CD4-positive, alpha-beta T cell treated with Interleukin-15 for 4 hours (primary cell): Measurements from ENCODE around the gene LCN9.
"Not testable (repeated sequence)": the region's sequence is repeated elsewhere in the genome, so short reads cannot be mapped to it uniquely, and the experiment has no call there.

Source experiments
- DNase-seq: peaks from one replicate; pipeline ENCODE4 v3.0.0-alpha.2; 2020; ENCODE audit warnings: low spot score

LCN9 gene, protein sequence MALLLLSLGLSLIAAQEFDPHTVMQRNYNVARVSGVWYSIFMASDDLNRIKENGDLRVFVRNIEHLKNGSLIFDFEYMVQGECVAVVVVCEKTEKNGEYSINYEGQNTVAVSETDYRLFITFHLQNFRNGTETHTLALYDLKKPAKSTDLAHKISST

DNA sequence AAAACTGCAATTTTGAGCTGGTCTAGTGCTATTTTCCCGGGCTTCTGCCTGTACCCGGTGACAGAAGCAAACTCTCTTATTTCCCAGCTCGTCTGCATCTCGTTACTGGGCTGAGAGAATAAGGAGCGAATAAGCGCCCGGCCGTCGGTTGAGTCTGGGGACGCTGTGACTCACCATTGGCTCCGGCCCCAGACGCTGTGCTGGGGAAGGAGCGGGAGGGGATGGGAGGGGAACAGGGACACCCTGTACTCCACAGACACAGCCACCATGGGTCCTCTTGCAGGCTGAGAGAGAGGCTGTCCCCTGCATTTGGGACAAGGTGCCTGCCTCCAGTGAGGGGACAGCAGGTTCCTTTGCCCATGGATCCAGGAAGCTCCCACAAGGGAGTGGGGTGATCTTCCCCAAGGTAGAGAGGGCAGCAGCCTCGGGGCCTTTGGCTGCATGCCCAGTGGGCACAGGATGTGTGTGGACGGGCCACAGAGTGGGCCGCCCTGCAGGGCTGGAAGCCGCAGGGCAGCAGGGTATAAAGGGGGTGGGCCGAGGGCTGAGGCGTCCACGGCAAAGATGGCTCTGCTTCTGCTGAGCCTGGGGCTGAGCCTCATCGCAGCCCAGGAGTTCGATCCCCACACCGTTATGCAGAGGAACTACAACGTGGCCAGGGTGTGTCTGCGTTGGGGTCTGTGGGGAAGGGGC, at the start of gene LCN9:
TSS of gene LCN9 (plus strand) at position 552 of the 693 bp plus-strand sequence. CDS start at position 565, 13 bp downstream.
- no peak for DNase-seq

DNA sequence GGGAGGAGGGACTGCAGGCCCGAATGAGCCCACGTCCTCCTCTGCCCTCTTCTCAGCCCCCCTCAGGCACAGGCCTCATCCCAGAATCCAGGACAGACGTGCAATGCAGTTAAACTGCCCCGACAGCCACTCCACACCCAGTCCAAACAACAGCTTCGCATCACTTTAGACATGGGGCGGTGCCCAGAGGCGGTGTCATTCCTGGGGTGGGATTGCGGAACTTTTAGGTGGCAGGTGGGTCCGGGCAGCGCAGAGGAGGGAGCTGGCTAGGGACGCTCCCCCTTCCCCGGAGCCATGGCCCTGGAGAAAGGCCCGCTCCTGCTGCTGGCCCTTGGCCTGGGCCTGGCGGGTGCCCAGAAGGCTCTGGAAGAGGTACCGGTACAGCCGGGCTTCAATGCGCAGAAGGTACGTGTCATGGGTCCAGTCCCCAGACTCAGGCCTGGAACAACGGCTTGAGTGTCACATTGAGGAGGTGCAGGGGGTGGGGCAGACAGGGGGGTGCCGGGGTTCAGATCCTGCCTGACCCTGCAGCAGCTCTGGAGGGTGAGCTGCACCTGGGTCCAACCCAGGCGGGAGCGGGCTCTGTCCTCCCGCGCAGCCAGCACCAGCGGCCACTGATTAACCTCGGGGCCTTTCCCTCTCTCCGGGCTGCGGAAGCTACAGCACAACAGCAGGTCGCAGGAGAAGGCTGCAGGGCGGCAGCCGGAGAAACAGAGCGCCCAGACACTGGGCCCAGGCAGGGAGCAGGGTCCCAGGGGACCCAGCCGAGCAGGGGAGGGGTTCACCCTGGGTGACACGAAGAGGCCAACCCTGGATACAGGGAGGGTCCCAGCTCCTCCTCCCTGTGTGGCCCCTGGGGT, 48.9 kb upstream of the LCN9 start:
- no peak for DNase-seq

DNA sequence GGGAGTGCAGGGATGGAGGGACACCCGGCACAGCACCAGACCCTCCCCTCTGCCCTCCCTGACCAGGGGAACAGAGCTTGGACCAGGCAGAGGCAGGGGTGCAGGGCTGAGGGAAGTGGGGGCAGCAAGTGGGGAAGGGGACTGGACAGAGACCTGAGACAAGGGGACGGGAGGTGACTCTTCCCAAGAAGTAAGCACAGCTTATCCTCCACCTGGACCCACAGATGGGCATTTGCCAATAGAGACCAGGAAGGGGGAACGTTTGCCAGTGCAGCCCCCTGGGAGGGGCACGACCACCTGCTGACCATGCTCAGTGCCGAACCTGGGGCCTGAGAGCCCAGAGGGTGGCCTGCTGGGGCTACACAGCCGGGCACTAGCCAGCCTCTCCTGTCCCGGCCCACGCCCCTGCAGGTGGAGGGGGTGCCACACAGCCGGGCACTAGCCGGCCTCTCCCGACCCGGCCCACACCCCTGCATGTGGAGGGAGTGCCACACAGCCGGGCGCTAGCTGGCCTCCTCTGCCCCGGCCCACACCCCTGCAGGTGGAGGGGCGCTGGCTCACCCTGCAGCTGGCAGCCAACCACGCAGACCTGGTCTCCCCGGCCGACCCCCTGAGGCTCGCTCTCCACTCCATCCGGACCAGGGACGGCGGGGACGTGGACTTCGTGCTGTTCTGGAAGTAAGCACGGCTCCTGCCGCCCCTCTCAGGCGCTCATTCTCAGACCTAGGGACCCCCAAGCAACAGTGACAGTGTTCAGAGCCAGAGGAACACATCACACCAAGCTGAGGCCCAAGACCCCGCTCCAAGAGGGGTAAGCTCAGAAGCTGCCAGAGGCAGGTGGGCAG, 48.1 kb upstream of the LCN9 start:
- DNase-seq: no peak

DNA sequence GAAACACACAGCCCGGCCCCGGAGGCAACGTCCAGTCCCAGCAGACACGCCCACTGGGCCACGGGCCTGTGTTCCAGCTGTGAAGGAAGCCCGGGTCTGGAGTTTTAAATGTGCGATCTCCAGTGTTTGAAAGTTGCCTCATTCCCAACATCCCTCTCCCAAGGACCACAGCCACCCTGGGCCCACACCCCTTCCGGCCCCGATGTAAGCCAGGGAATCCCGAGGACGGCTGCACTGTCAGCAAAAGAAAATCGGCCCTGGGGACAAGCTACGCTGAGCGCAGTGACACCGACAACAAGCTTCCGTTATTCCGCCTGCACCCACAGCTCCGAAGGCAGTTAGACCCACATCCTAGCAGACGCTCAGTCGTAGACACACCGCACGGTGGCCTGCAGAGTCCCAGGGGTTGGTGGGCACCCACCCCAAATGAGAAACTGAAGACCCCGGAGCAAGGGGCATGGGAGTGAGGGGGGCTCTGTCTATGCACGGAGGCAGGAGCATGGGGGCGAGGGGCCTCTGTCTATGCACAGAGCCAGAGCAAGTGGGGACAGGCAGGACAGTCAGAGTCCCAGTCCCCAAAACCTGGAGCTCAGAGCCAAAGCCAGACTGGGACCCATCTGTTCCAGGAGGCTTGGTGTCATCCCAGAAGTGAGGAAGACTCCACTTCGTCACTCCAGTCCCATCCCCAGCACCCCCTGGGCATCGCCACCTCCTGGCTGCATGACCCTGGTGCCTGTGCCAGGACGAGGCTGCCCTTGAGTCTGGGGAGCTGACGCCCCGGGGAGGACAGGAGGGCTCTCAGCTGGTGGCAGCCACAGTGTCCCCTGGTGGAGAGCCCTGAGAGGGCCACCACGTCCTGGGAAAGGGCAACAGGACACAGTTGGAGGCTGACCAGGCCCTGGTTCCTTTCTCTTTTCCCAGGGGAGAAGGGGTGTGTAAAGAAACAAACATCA, 47.2 kb upstream of the LCN9 start:
- DNase-seq: no peak

DNA sequence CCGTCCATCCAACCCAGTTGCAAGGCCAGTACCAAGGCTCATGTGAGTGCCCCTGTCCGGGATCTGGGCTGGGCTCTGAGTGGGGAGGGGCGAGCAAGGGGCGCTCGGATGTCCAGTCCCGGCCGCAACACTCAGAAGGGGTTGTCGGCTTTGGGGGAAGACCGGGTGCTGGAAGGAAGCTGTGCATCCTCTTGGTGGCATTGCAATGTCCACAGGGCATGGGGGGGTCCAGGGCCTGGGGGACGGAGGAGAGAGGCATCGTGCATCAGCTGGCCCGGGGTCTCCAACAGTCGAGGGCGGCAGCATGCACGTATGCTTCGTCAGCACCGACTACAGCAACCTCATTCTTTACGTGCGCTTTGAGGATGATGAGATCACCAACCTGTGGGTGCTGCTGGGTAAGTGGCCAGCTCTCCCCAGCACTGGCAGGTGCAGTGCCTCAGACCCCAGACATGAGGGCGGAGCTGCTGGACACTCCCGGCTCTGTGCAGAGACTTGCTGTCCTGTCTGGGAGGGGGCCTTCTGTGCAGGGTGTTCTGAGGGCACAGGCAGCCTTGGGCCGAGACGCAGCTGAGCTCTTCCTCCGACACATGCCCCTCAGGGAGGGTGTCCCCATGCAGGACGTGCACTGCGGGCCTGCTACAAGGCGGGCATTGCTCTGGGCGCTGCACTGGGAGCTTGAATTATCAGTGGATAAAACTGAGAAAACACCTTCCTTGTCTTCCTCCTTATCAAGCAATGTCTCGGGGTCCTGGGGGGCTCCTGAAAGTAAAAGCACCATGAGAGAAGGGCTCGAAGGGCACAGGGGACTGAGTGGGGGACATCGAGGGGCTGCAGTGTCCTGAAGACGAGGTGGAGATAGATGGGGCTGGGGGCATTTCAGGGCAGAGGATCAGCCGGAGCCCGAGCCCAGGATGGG, 46.2 kb upstream of the LCN9 start:
- DNase-seq: no peak

DNA sequence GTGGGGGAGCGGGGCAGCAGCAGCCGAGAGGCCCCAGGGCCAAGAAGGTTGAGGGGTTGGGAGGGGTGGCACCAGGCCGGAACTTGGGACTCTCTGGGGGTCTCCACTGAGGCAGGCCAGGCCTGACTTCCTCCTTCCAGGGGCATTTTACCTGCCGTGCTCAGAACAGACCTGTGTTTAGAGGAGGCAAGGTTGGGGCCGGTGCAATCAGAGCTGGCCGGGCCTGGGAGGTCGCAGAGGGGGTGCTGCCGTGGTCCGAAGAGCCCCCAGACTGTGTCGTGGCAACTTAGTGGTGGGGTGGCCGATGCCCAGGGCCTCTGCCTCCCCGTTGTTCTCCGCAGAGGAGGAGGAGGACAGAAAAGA, 45.6 kb upstream of the LCN9 start:
- no peak for DNase-seq

DNA sequence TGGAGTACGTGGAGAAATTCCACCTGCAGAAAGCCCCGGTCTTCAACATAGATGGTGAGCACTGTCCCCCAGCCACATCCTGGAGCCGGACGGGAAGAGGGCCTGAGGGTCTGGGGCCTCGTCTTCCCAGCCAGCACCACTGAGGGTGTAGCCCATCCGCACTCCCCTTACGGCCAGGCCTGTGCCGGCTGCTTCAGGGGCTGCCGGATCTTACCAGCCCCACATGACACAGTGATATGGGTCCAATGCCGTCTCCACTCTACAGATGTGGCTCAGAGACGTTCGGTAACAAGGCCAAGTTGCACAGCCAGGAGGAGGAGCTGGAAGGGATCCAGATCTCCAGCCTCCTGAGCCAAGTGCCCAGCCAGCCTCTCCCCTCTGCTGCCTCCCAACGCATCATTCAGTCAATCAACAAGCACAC, 45.1 kb upstream of the LCN9 start:
- DNase-seq: no peak

DNA sequence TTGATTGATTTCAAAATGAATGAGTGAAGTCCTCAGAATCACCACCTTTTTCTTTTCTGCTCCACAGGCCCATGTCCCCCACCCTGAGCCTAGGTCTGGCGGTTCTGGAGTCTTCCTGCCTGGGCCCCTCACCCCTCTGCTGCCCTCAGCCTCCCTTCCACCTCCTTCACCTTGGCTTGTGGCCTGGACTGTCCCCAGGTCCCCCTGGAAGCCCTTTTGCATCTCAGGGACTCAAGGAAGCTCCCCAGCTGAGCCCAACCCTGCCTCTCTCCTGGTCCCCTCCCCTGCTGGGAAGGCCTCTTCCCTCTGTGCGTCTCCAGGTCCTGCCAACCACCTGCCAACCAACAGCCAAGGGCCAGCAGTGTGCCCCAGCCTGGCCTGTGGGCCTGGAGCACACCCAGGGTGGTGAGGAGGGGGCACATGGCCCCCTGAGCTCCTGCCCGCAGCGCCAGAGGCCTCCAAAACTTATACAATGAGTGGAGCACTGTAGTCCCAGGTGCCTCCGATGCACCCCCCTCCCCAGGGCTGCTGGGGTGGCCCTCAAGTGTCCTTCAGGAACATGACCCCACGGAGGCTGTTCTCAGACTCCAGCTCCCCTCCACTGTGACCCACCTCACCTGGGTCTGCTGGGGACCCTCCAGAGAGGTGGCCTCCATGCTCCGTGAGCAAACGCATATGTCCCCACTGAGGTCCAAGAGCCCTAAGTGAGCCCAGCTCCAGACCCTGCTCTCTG, 44.1 kb upstream of the LCN9 start:
- DNase-seq: no peak

DNA sequence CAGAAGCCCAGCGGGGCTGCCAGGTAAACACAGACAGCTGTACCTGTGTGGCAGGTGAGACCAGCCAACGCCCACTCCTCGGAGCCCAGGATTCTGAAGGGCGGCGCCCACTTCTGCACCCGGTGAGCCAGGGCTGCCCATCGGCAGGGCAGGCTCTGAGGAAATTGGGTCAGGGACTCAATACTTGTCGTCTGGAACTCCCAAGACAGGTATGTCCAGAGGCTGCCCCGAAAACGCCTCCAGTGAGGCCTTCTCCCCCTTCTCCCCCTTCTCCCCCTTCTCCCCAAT, 43.6 kb upstream of the LCN9 start:
- no peak for DNase-seq

DNA sequence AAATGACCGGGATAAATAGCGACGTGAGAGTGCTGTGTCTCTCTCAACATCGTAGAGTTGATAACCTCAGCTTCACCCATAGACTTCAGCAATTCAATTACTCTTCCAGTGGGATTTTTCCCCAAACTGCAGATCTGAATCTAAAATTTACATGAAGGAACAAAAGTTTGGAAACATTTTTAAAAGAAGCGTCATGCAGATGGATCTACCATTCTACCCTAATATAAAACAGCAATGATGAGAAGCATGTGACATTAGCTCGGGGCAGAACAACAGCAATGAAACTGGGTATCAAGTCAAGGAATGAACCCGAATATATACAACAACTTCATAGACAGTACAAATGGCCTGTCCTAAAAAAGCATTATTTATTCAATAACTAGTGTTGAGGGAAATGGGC, 42.6 kb upstream of the LCN9 start:
- DNase-seq: no peak

DNA sequence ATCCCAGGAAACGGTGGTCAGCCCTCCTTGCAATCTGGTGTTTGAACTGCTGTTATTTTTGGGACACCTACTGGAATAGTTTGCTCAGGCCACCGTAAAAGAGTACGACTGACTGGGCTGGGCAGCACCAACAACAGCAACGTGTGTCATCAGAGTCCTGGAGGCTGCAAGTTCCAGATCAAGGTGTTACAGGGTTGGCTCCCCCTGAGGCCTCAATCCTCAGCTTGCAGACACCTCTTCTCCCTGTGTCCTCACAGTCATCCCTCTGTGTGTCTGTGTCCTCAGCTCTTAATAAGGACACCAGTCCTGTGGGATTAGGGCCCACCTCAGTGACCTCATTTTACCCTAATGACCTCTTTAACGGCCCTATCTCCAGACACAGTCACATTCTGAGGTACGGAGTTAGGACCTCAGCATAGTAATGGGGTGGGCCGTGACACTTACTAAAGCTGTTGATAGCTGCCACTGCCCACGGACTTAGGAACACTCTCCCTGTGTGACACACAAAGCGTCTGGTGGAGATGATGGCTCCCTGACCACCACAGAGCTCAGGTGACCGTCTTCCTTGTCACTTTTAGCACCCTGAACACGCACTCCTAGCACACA, 40.6 kb upstream of the LCN9 start:
- DNase-seq: no peak

DNA sequence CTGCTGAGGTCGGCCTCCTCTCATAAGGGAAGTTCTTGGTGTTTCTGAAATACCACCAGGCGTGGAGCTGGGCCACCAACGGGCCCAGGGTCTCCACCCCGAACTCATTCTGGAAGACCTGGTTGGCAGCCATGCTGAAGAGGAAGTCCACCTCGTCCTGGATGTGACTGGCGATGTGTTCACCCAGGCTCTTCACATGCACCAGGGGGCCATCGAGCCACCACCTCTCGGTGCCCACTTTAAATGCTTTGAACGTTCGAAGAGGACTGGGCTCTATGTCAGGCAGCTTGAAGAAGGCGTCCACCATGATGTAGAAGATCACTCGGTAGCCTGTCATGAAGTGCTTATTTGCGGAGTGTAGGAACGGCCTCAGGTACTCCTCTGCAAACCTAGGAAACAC, 38.8 kb upstream of the LCN9 start:
- DNase-seq: no peak

DNA sequence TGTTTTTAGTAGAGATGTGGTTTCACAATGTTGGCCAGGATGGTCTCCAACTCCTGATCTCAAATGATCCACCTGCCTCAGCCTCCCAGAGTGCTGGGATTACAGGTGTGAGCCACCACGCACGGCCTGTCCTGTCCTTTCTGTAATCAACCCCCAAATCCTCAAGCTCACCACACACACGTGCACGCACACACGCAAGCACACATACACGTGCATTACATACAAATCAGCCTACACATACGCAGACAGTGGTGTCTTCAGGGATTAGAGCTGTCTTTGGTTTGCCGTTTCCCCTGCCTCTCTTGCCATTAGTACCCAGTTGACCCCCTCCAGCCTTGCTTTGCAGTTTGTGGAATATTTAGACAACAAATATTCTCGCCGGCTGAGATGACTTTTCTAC, 30.3 kb upstream of the LCN9 start:
- no peak for DNase-seq

DNA sequence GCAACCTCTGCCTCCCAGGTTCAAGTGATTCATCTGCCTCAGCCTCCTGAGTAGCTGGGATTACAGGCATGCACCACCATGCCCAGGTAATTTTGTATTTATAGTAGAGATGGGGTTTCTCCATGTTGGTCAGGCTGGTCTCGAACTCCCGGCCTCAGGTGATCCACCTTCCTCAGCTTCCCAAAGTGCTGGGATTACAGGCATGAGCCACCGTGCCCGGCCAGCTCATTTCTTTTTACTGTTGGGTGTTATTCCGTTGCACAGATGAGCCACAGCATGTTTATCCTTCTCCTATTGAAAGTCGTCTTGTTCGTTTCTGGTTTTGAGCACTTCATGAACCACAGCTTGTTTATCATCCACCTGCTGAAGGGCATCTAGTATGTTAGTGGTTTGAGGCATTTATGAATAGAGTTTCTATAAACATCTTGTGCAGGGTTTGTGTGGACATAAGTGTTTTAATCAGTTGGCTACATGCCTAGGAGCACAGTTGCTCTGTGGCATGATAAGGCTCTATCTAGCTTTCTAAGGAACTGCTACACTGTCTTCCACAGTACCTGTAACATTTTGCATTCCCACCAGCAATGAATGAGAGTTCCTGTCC, 26.1 kb upstream of the LCN9 start:
- not testable (repeated sequence) for DNase-seq

DNA sequence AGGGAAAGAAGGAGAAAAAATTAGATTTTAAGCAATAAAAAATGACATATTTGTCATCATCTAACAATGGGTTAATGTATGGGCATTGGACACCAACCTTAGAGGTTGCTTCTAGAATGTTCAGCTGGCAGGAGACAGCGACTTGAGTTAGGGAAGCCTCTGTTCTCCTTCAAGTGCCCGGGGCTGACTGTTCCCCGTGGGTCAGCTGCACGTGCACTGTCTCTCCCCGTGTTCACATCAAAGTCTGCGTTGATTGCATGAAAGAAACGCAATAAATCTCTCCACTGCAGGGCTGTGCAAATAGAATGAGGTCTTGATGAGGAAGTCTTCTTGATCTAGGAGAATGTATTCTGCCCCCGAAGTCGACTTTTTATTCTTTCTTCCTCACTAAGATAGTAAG, 23.9 kb upstream of the LCN9 start, which contains the start of gene GLT6D1:
TSS of gene GLT6D1 (minus strand) at position 345 of the 400 bp plus-strand sequence. CDS start 353 bp downstream, outside the sequence.
- no peak for DNase-seq

DNA sequence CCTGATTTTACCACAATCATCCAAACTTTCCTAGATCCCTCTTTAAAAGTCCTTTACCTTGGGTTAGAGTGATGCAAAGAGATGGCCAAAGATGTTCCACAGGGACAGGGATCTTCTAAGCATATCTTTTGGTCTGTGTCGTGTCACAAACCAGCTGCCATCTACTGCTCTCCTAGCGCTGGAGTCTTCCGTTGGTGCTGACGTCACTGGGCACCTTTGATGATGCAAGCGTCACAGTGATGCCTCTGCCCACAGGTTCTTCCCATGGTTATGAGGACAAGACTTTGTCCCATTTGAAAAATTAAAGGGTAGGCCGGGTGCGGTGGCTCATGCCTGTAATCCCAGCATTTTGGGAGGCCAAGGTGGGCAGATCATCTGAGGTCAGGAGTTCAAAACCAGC, 22.1 kb upstream of the LCN9 start:
- DNase-seq: no peak

DNA sequence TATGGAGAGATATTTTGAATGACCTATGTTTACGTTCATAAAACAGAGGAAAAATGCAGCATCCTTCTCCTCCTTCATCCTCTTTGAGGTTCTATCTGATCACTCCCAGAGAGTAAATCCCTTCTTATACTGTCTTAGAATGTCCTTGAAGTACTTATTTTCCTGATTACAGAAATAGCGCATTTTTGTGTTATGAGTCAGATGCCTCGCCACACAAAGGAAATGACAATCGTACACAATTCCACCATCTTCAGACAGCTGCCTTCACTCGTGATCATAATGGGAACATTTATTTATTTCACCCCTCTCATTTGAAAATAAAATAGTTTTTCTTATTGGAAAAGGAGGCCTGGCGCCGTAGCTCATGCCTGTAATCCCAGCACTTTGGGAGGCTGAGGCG, 21.4 kb upstream of the LCN9 start:
- no peak for DNase-seq

DNA sequence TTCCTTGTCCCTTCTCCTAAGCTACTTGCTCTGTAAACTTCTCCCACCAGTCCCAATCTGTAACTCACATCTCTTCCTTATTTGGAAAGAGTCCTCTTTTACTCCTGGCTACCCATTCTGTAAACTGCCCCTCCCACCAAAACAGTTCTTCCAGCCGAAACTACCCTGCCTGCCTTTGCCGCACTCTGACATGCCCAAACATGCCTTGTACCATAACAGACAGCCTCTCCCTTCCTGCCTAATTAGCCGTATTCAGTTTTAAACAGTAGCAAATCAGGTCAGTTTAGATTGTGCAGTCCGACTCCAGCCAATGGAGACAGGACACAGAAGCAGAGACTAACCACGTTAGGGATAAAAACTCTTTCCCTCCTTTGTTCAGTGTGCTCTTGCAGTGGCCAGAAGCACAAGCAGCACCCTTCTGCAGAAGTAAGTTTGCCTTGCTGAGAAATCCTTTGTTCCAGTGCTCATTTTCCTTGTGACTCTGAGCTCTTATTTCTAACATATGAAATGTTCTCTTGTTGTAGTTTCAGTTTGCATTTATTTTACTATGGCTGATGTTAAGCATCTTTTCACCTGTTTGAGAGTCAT, 18.4 kb upstream of the LCN9 start:
- no peak for DNase-seq
